ENCODE data around the gene IGSF3.
"Not testable (repeated sequence)": the region's sequence is repeated elsewhere in the genome, so short reads cannot be mapped to it uniquely, and the experiment has no call there.

Gene IGSF3

GRCh38 chr1:116654351-116654750 is 13.2 kb downstream of the IGSF3 start:
- Histone ChIP-seq H4K91ac (ENCODE audit: low read length) (no peak overlapping the region), H3K18ac (ENCODE audit: low read depth in 1 of 2, low read length in 2 of 2) (no peak overlapping the region), H3K4me3 (ENCODE audit: insufficient read depth in 1 of 2, low read depth in 1 of 2, low read length in 2 of 2) (no peak overlapping the region), H2BK15ac (ENCODE audit: low read depth, poor library complexity, severe bottlenecking) (no peak overlapping the region), H2BK12ac (ENCODE audit: low read length in 2 of 2) (no peak overlapping the region), H2BK5ac (ENCODE audit: low read depth, low read length, poor library complexity, severe bottlenecking) (no peak overlapping the region), H2BK120ac (ENCODE audit: low read depth, low read length) (no peak overlapping the region), H3K9ac (ENCODE audit: low read length) (no peak overlapping the region), H2AFZ (ENCODE audit: low read depth, low read length) (no peak overlapping the region), H3K27ac (ENCODE audit: low read length, poor library complexity, severe bottlenecking) (no peak overlapping the region), H4K8ac (ENCODE audit: low read length) (no peak overlapping the region), H3K4me2 (ENCODE audit: low read length, poor library complexity, severe bottlenecking) (no peak overlapping the region), H3K36me3 (ENCODE audit: control insufficient read depth in 1 of 2, insufficient read depth in 2 of 2, low read depth in 1 of 2, low read length in 2 of 2) (no peaks in the 10 kb centered on the region), H2AK5ac (ENCODE audit: low read length, severe bottlenecking) (no peak overlapping the region), H3K27me3 (ENCODE audit: control insufficient read depth in 1 of 2, insufficient read depth in 1 of 2, low read length in 2 of 2) (peaks cover 0 to 7% of the 10 kb centered on the region in 2 experiments), H3K14ac (ENCODE audit: low read length in 2 of 2) (no peak overlapping the region), H3K79me1 (replicated peaks; ENCODE audit: low read length, poor library complexity, severe bottlenecking) (no peaks in the 10 kb centered on the region), H3K4ac (ENCODE audit: low read depth in 1 of 2, low read length in 2 of 2) (no peak overlapping the region), H3K23ac (ENCODE audit: low read length in 2 of 2) (no peak overlapping the region), H3K9me3 (ENCODE audit: control insufficient read depth, low read length) (no peaks in the 10 kb centered on the region), H3K4me1 (ENCODE audit: control insufficient read depth, insufficient read depth, low read depth, low read length) (no peaks in the 10 kb centered on the region)
- no peak for DNase-seq
- 84% methylated on average over 1 of the region's 4 CpGs for WGBS

GRCh38 chr1:116652598-116652997 is 14.9 kb downstream of the IGSF3 start:
- DNase-seq; H2BK120ac ChIP-seq (ENCODE audit: low read depth, low read length); H3K4me3 ChIP-seq (ENCODE audit: insufficient read depth in 1 of 2, low read depth in 1 of 2, low read length in 2 of 2); H2AFZ ChIP-seq (ENCODE audit: low read depth, low read length); H3K27ac ChIP-seq (ENCODE audit: low read length, poor library complexity, severe bottlenecking); H4K91ac ChIP-seq (ENCODE audit: low read length); H3K23ac ChIP-seq (ENCODE audit: low read length in 2 of 2); H3K4ac ChIP-seq (ENCODE audit: low read depth in 1 of 2, low read length in 2 of 2); H3K4me2 ChIP-seq (ENCODE audit: low read length, poor library complexity, severe bottlenecking); H4K8ac ChIP-seq (ENCODE audit: low read length); H3K9me3 ChIP-seq (ENCODE audit: control insufficient read depth, low read length); H3K9ac ChIP-seq (ENCODE audit: low read length); H3K79me1 ChIP-seq (replicated peaks; ENCODE audit: low read length, poor library complexity, severe bottlenecking); H3K36me3 ChIP-seq (ENCODE audit: control insufficient read depth in 1 of 2, insufficient read depth in 2 of 2, low read depth in 1 of 2, low read length in 2 of 2); H3K4me1 ChIP-seq (ENCODE audit: control insufficient read depth, insufficient read depth, low read depth, low read length); H3K18ac ChIP-seq (ENCODE audit: low read depth in 1 of 2, low read length in 2 of 2); H2AK5ac ChIP-seq (ENCODE audit: low read length, severe bottlenecking); H3K14ac ChIP-seq (ENCODE audit: low read length in 2 of 2); H2BK5ac ChIP-seq (ENCODE audit: low read depth, low read length, poor library complexity, severe bottlenecking); H2BK12ac ChIP-seq (ENCODE audit: low read length in 2 of 2); H2BK15ac ChIP-seq (ENCODE audit: low read depth, poor library complexity, severe bottlenecking); H3K27me3 ChIP-seq (ENCODE audit: control insufficient read depth in 1 of 2, insufficient read depth in 1 of 2, low read length in 2 of 2): not testable (repeated sequence)
- WGBS = 98% methylated on average over 2 of the region's 2 CpGs

- not testable (repeated sequence) for H3K36me3 ChIP-seq (ENCODE audit: control insufficient read depth in 1 of 2, insufficient read depth in 2 of 2, low read depth in 1 of 2, low read length in 2 of 2); H3K4ac ChIP-seq (ENCODE audit: low read depth in 1 of 2, low read length in 2 of 2); H3K27me3 ChIP-seq (ENCODE audit: control insufficient read depth in 1 of 2, insufficient read depth in 1 of 2, low read length in 2 of 2); H3K4me1 ChIP-seq (ENCODE audit: control insufficient read depth, insufficient read depth, low read depth, low read length); H2AK5ac ChIP-seq (ENCODE audit: low read length, severe bottlenecking); H3K14ac ChIP-seq (ENCODE audit: low read length in 2 of 2); H2BK5ac ChIP-seq (ENCODE audit: low read depth, low read length, poor library complexity, severe bottlenecking); H4K8ac ChIP-seq (ENCODE audit: low read length); H3K18ac ChIP-seq (ENCODE audit: low read depth in 1 of 2, low read length in 2 of 2); H3K9me3 ChIP-seq (ENCODE audit: control insufficient read depth, low read length); H2AFZ ChIP-seq (ENCODE audit: low read depth, low read length); H3K27ac ChIP-seq (ENCODE audit: low read length, poor library complexity, severe bottlenecking); H3K9ac ChIP-seq (ENCODE audit: low read length); H4K91ac ChIP-seq (ENCODE audit: low read length); H3K23ac ChIP-seq (ENCODE audit: low read length in 2 of 2); H3K79me1 ChIP-seq (replicated peaks; ENCODE audit: low read length, poor library complexity, severe bottlenecking); H3K4me3 ChIP-seq (ENCODE audit: insufficient read depth in 1 of 2, low read depth in 1 of 2, low read length in 2 of 2); H2BK12ac ChIP-seq (ENCODE audit: low read length in 2 of 2); DNase-seq; H2BK15ac ChIP-seq (ENCODE audit: low read depth, poor library complexity, severe bottlenecking); H2BK120ac ChIP-seq (ENCODE audit: low read depth, low read length); H3K4me2 ChIP-seq (ENCODE audit: low read length, poor library complexity, severe bottlenecking)
- 86% methylated on average over 1 of the region's 3 CpGs for WGBS
These were observed 16.8 kb downstream of the IGSF3 start for GRCh38 chr1:116650781-116651180.

GRCh38 chr1:116649041-116649440 is 18.5 kb downstream of the IGSF3 start:
- not testable (repeated sequence) for H2BK120ac ChIP-seq (ENCODE audit: low read depth, low read length); H3K27ac ChIP-seq (ENCODE audit: low read length, poor library complexity, severe bottlenecking); H4K8ac ChIP-seq (ENCODE audit: low read length); H3K18ac ChIP-seq (ENCODE audit: low read depth in 1 of 2, low read length in 2 of 2); H3K36me3 ChIP-seq (ENCODE audit: control insufficient read depth in 1 of 2, insufficient read depth in 2 of 2, low read depth in 1 of 2, low read length in 2 of 2); H3K9ac ChIP-seq (ENCODE audit: low read length); H2AFZ ChIP-seq (ENCODE audit: low read depth, low read length); H3K14ac ChIP-seq (ENCODE audit: low read length in 2 of 2); H3K23ac ChIP-seq (ENCODE audit: low read length in 2 of 2); H3K9me3 ChIP-seq (ENCODE audit: control insufficient read depth, low read length); H3K4me2 ChIP-seq (ENCODE audit: low read length, poor library complexity, severe bottlenecking); H3K4me1 ChIP-seq (ENCODE audit: control insufficient read depth, insufficient read depth, low read depth, low read length); H3K79me1 ChIP-seq (replicated peaks; ENCODE audit: low read length, poor library complexity, severe bottlenecking); H3K27me3 ChIP-seq (ENCODE audit: control insufficient read depth in 1 of 2, insufficient read depth in 1 of 2, low read length in 2 of 2); DNase-seq; H2BK5ac ChIP-seq (ENCODE audit: low read depth, low read length, poor library complexity, severe bottlenecking); H4K91ac ChIP-seq (ENCODE audit: low read length); H2BK15ac ChIP-seq (ENCODE audit: low read depth, poor library complexity, severe bottlenecking); H3K4ac ChIP-seq (ENCODE audit: low read depth in 1 of 2, low read length in 2 of 2); H2BK12ac ChIP-seq (ENCODE audit: low read length in 2 of 2); H3K4me3 ChIP-seq (ENCODE audit: insufficient read depth in 1 of 2, low read depth in 1 of 2, low read length in 2 of 2); H2AK5ac ChIP-seq (ENCODE audit: low read length, severe bottlenecking)
- 78% methylated on average over 4 of the region's 5 CpGs for WGBS
